22Rv1 (cell line): ENCODE measurements around the gene TERB1.

Source experiments
- CTCF ChIP-seq: fragments of 450-650 bp; IDR thresholded peaks from 2 replicates; pipeline ENCODE4 v1.5.1; 2017; ENCODE audit warnings: mild to moderate bottlenecking
- ZFX ChIP-seq: fragments of 450-650 bp; IDR thresholded peaks from 2 replicates; pipeline ENCODE4 v1.6.1; 2017; ENCODE audit warnings: antibody characterized with exemption, borderline replicate concordance

GRCh38 chr16:66758086-66758485 is 43.3 kb downstream of the TERB1 start:
- TF ChIP-seq CTCF = no peak
- no peak for TF ChIP-seq ZFX
